ENCODE measurements around the gene CFAP97. TPM values are rescaled to one million over a fixed set of nuclear protein-coding genes. Genes with fewer than 3 reads are reported as not detected.
A peak's percentile ranks its signal among the peaks of the same experiment; 100 is the strongest.

Gene CFAP97
- total RNA-seq, 2 donors from 2014 or later = 14.1 to 15.1 TPM

GRCh38 chr4:185142564-185142911 is 61.3 kb downstream of the CFAP97 start:
- no peak for TF ChIP-seq CTCF (IDR thresholded peaks at IDR 0.05)
- Histone ChIP-seq H3K9me3 (no peaks in the 10 kb centered on the region), H3K36me3 (peaks cover 39% of the 10 kb centered on the region), H3K4me3 (peak overlapping the region; percentile 66 to 70), H3K4me1 (peaks cover 0 to 17% of the 10 kb centered on the region in 2 donors), H3K27ac (peak overlapping the region; percentile 90 to 92), H3K27me3 (no peaks in the 10 kb centered on the region)
- DNase-seq (ENCODE audit: low spot score) = no peak

- peak overlapping the region; percentile 90 to 92 for H3K27ac ChIP-seq
- peak overlapping the region in 1 of 2 donors; percentile 70 for H3K4me3 ChIP-seq
- H3K36me3 ChIP-seq = peaks cover 31% of the 10 kb centered on the region
- H3K9me3 ChIP-seq = no peaks in the 10 kb centered on the region
- DNase-seq (ENCODE audit: low spot score) = no peak
- no peak for TF ChIP-seq CTCF (IDR thresholded peaks at IDR 0.05)
- H3K27me3 ChIP-seq = no peaks in the 10 kb centered on the region
- H3K4me1 ChIP-seq = peaks cover 0 to 23% of the 10 kb centered on the region in 2 donors
These were observed 62.0 kb downstream of the CFAP97 start for GRCh38 chr4:185141777-185142176.

GRCh38 chr4:185139736-185140135 is 64.1 kb downstream of the CFAP97 start:
- no peaks in the 10 kb centered on the region for H3K9me3 ChIP-seq
- H3K4me3 ChIP-seq = no peak overlapping the region
- peaks cover 11% of the 10 kb centered on the region for H3K36me3 ChIP-seq
- H3K27me3 ChIP-seq = no peaks in the 10 kb centered on the region
- no peak for TF ChIP-seq CTCF (IDR thresholded peaks at IDR 0.05)
- DNase-seq (ENCODE audit: low spot score) = no peak
- peak overlapping the region; percentile 90 to 92 for H3K27ac ChIP-seq
- peaks cover 0 to 23% of the 10 kb centered on the region in 2 donors for H3K4me1 ChIP-seq

- peak overlapping the region; percentile 10 to 92 for H3K27ac ChIP-seq
- H3K9me3 ChIP-seq = no peaks in the 10 kb centered on the region
- H3K4me3 ChIP-seq = no peak overlapping the region
- H3K4me1 ChIP-seq = peaks cover 0 to 19% of the 10 kb centered on the region in 2 donors
- no peaks in the 10 kb centered on the region for H3K36me3 ChIP-seq
- no peak for DNase-seq (ENCODE audit: low spot score)
- no peaks in the 10 kb centered on the region for H3K27me3 ChIP-seq
- TF ChIP-seq CTCF (IDR thresholded peaks at IDR 0.05) = no peak
These were observed 65.6 kb downstream of the CFAP97 start for GRCh38 chr4:185138161-185138560.

GRCh38 chr4:185137233-185137925 is 66.4 kb downstream of the CFAP97 start:
- no peaks in the 10 kb centered on the region for H3K27me3 ChIP-seq
- H3K4me1 ChIP-seq = peaks cover 0 to 14% of the 10 kb centered on the region in 2 donors
- H3K4me3 ChIP-seq = peak overlapping the region; percentile 8 to 18
- peak overlapping the region; percentile 66 to 92 for H3K27ac ChIP-seq
- H3K9me3 ChIP-seq = no peaks in the 10 kb centered on the region
- DNase-seq (ENCODE audit: low spot score) = no peak
- TF ChIP-seq CTCF (IDR thresholded peaks at IDR 0.05) = no peak
- no peaks in the 10 kb centered on the region for H3K36me3 ChIP-seq

All from right atrium auricular region (tissue), 2 donors.